Large intestine (tissue), 3 donors: ENCODE results near the gene GIPC1. TPM values are rescaled to one million over a fixed set of nuclear protein-coding genes. Genes with fewer than 3 reads are reported as not detected.

Experiments
- DNase-seq, 2 donors: peaks; one replicate each; pipeline versions ENCODE4 v3.0.0 to v3.0.0-alpha.2; 2013
- H3K27ac ChIP-seq: one replicate; pipeline ENCODE4 v1.5.1; 2013; ENCODE audit warnings: low read length
- H3K27me3 ChIP-seq: 2 replicates; pipeline ENCODE4 v1.6.1; 2013; ENCODE audit warnings: low read length; ENCODE audit not compliant: control insufficient read depth, insufficient read depth
- H3K36me3 ChIP-seq: 2 replicates; pipeline ENCODE4 v1.6.1; 2013; ENCODE audit warnings: low read length; ENCODE audit not compliant: control insufficient read depth, insufficient read depth
- H3K4me1 ChIP-seq: one replicate; pipeline ENCODE4 v1.6.1; 2013; ENCODE audit warnings: low read length; ENCODE audit not compliant: control insufficient read depth, insufficient read depth
- H3K4me3 ChIP-seq: one replicate; pipeline ENCODE4 v1.5.1; 2013; ENCODE audit warnings: low read length
- H3K9me3 ChIP-seq: one replicate; pipeline ENCODE4 v1.6.1; 2013; ENCODE audit warnings: mild to moderate bottlenecking, low read depth, low read length, moderate library complexity; ENCODE audit not compliant: control insufficient read depth
- WGBS: methylation state at CpG from one replicate; pipeline ENCODE4 v1.1.5; 2013; ENCODE audit warnings: low lambda C conversion rate; ENCODE audit not compliant: insufficient coverage; 5-methylcytosine and 5-hydroxymethylcytosine counted together
- polyA plus RNA-seq: library from polyadenylated mRNA; unstranded; fragments of 120-200 nt; gene quantifications from one replicate; pipeline ENCODE4 v1.2.1, GENCODE V29; 2013

GIPC1 gene
- polyA plus RNA-seq, 1 donor: 43.7 TPM

GRCh38 chr19:14476673-14477401, 19.1 kb downstream of the GIPC1 start:
- Histone ChIP-seq H3K27me3 (peaks cover 29% of the 10 kb centered on the region), H3K9me3 (no peaks in the 10 kb centered on the region)
- DNase-seq: peak in 1 of 2 donors; percentile 29

GRCh38 chr19:14476327-14476672, 19.6 kb downstream of the GIPC1 start:
- H3K4me1 ChIP-seq: peaks cover 13% of the 10 kb centered on the region
- H3K27me3 ChIP-seq: peaks cover 29% of the 10 kb centered on the region
- peaks cover 28% of the 10 kb centered on the region for H3K36me3 ChIP-seq
- H3K4me3 ChIP-seq: no peak overlapping the region
- no peak overlapping the region for H3K27ac ChIP-seq
- no peaks in the 10 kb centered on the region for H3K9me3 ChIP-seq
- DNase-seq: no peak
- WGBS: no CpG with 5 or more reads among the region's 7 CpGs

More at GRCh38 chr19:14476673-14477401, 19.1 kb downstream of the GIPC1 start:
- H3K4me1 ChIP-seq: peaks cover 13% of the 10 kb centered on the region
- H3K4me3 ChIP-seq: no peak overlapping the region
- H3K27ac ChIP-seq: peak overlapping the region; percentile 17
- peaks cover 29% of the 10 kb centered on the region for H3K36me3 ChIP-seq
- no CpG with 5 or more reads among the region's 26 CpGs for WGBS

DNA sequence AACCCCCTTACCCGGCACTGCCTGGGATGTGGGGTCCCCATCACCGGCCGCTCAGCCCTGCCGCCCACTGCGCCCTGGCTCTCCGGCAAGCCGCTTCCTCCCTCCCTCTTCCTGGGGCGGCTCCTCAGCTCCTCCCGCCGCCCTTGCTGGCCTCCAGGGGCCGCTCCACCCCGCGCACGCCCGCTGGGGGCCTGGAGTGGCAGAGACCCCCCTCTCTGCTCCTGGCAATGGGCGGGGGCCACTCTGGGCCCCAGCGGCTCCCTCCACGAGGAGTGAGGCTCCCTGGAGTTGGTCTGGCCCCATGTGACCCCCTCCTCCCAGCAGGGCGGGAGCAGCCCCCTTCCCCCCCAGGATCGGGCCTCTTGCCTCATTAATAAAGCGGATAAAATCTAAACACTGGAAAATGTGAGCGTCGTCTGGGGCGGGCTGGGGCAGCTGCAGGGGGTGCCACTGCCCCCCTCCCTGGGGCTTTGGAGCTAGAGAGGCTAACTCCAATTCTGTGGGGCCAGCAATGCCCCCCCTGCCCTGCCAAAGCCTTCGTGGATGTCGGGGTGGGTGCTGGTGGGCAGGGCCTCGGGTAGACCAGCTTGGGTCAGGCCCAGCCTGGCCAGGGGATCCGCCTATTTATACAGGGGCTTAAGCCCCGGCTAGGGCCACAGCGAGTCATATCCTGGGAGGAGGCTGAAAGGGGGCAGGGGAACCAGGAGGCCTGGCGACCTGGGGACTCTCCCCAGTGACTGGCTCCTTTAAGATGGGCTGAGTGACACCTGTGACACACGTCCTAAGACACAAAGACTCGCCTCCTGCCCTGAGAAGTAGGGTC, 20.5 kb downstream of the GIPC1 start, which contains the start of gene PTGER1:
Gene PTGER1, minus strand, starts transcription at position 104 of the 823 bp plus-strand sequence. CDS start 1,034 bp downstream, outside the sequence.
- H3K27ac ChIP-seq: no peak within 1 kb of the TSS
- peaks cover 29% of the 10 kb centered on the region for H3K27me3 ChIP-seq
- H3K36me3 ChIP-seq: peaks cover 32% of the 10 kb centered on the region
- DNase-seq: peak in 1 of 2 donors; percentile 37
- H3K9me3 ChIP-seq: no peaks in the 10 kb centered on the region
- no peak within 1 kb of the TSS for H3K4me3 ChIP-seq
- WGBS: no CpG with 5 or more reads among the region's 33 CpGs
- H3K4me1 ChIP-seq: peaks cover 13% of the 10 kb centered on the region

DNA sequence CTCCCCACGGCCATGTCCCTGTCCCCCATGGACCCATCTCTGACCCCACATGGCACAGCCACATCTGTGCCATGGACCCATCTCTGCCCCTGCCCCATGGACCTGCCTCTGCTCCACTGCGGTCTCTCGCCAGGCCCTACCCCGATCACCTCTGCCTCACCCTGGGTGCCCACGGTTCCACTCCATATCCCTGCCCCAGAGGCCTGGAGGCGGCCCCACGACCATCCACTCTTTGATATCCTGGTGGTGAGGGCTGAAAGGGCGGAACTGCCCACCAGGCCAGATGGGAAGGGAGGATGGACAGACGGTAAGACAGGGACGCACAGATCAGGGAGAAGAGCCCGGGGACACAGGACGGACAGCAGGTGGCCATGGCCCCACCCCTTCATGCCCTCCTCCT, 21.1 kb downstream of the GIPC1 start:
- peaks cover 29% of the 10 kb centered on the region for H3K27me3 ChIP-seq
- WGBS: no CpG with 5 or more reads among the region's 12 CpGs
- no peaks in the 10 kb centered on the region for H3K9me3 ChIP-seq
- DNase-seq: no peak
- H3K4me3 ChIP-seq: no peak overlapping the region
- H3K36me3 ChIP-seq: peaks cover 32% of the 10 kb centered on the region
- H3K27ac ChIP-seq: no peak overlapping the region
- H3K4me1 ChIP-seq: peaks cover 13% of the 10 kb centered on the region

- H3K27me3 ChIP-seq: peaks cover 29% of the 10 kb centered on the region
- peaks cover 13% of the 10 kb centered on the region for H3K4me1 ChIP-seq
- peaks cover 33% of the 10 kb centered on the region for H3K36me3 ChIP-seq
- DNase-seq: peak in 1 of 2 donors; percentile 37
- no peaks in the 10 kb centered on the region for H3K9me3 ChIP-seq
- H3K27ac ChIP-seq: no peak overlapping the region
- H3K4me3 ChIP-seq: no peak overlapping the region
- no CpG with 5 or more reads among the region's 53 CpGs for WGBS
Measured at GRCh38 chr19:14473978-14474578, 21.8 kb downstream of the GIPC1 start.

DNA sequence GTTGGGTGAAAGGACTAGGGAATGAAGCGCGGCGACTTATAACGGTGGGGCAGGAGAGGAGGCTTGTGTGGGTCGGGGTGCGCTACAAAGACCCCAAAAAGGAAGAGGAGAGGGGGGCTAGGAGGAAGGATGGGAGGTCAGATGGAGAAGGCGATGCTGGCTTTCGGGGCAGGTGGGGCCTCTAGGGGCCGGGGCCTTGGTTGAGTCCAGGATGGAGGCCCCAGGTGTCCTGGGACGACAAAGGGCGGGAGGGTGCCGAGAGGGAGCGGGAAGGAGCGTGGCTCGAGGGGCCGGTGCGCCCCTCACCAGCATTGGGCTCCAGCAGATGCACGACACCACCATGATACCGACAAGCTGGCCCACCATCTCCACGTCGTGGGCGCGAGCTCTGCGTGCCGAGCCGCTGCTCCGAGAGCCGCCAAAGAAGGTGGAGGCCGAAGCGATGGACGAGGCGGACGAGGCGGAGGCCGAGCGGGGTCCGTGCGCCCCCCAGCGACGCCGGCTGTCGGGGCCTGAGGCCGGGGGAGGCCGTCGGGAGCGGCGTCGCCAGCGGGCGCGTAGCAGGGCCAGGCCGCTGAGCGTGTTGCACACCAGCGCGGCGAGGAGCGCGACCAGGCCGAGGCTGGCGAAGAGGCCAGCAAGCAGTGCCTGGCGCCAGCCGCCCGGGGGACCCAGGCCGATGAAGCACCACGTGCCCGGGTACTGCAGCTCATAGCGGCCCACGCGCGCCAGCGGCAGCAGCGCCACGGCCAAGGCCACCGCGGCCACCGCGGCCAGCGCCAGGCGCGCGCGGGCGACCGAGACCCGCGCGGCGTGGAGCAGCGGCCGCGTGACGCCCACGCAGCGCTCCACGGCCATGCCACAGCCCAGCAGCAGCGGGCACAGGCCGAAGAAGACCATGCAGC, 22.6 kb downstream of the GIPC1 start:
- Histone ChIP-seq H3K36me3 (peaks cover 31% of the 10 kb centered on the region), H3K4me3 (no peak overlapping the region), H3K27me3 (peaks cover 29% of the 10 kb centered on the region), H3K9me3 (no peaks in the 10 kb centered on the region), H3K4me1 (peaks cover 13% of the 10 kb centered on the region), H3K27ac (no peak overlapping the region)
- WGBS: 0% methylated on average over 1 of the region's 97 CpGs
- DNase-seq: peak in 1 of 2 donors; percentile 28

DNA sequence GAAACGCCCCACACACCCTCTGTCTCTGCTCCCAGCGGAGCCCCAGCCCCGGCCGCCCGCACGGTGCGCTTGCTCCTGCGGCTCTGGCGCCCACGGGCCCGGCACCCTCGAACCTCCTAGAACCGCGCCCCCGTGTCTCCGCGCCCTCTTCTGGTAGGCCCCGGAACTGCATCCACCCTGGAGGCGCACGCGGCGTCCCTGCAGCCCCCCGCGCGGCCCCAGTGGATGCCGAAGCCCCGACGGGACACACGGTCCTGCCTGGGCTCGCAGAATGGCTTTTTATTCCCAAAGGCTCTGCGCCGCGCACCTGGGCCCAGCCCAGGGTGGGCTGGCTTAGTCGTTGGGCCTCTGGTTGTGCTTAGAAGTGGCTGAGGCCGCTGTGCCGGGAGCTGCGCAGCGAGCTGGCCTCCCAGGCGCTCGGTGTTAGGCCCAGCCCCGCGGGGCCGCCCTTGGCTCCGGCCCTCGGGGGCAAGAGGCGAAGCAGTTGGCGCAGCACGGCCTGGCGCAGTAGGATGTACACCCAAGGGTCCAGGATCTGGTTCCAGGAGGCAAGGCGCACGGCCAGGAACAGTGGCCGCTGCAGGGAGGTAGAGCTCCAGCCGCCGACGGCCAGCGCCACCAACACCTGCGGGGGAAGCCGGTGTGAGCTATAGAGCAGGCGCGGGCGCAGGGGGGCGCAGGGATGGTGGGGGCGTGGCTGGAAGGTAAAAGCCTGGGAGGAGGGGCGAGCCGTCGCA, 23.6 kb downstream of the GIPC1 start:
- Histone ChIP-seq H3K4me3 (no peak overlapping the region), H3K36me3 (peaks cover 33% of the 10 kb centered on the region), H3K9me3 (no peaks in the 10 kb centered on the region), H3K27me3 (peaks cover 29% of the 10 kb centered on the region), H3K4me1 (peaks cover 11% of the 10 kb centered on the region), H3K27ac (no peak overlapping the region)
- peak in 1 of 2 donors; percentile 52 for DNase-seq
- 20% methylated on average over 1 of the region's 66 CpGs for WGBS

DNA sequence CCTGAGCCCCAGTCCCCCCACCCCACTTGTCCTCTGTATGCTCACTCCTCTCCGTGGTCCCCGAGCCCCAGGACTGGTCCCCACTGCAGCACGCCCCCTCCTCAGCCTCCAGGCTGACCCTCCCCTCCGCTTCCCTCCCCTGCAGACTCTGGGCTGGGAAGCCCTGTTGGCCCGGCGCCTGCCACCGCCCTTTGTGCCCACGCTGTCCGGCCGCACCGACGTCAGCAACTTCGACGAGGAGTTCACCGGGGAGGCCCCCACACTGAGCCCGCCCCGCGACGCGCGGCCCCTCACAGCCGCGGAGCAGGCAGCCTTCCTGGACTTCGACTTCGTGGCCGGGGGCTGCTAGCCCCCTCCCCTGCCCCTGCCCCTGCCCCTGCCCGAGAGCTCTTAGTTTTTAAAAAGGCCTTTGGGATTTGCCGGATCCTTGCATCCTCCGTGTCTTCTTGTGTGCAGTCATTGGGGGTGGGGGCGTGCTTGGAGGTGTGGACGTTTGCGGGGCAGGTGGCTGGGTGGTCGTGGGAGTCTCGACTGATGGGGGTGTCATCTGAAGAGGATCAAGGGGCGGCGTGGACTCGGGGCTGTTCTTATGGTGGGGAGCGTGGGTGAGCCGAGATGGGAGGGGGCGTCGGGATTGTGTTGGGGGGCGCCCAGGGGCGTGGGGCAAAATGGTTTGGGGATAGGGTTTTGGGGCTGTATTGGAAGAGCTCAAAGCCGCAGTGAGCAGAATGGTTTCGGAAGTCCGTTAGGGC, 24.3 kb downstream of the GIPC1 start:
- DNase-seq: no peak
- H3K9me3 ChIP-seq: no peaks in the 10 kb centered on the region
- WGBS: no CpG with 5 or more reads among the region's 46 CpGs
- no peak overlapping the region for H3K27ac ChIP-seq
- H3K36me3 ChIP-seq: peaks cover 39% of the 10 kb centered on the region
- peaks cover 29% of the 10 kb centered on the region for H3K27me3 ChIP-seq
- peaks cover 11% of the 10 kb centered on the region for H3K4me1 ChIP-seq
- H3K4me3 ChIP-seq: no peak overlapping the region
